Activated naive CD4-positive, alpha-beta T cell treated with anti-CD3 and anti-CD28 coated beads for 36 hours (primary cell): ENCODE measurements around the gene HSPG2. TPM values are rescaled to one million over a fixed set of nuclear protein-coding genes. Genes with fewer than 3 reads are reported as not detected.

Experiments used
- CTCF ChIA-PET: fragments of 350-600 bp; sonication (Branson Sonifier 250); formaldehyde crosslinking; loops from one replicate; lab custom pipeline; 2021; ENCODE audit warnings: antibody characterized with exemption; lab: Charles Lee
- DNase-seq: peaks from one replicate; pipeline ENCODE4 v3.0.0-alpha.2; 2020
- H3K27ac Mint-ChIP-seq: one replicate; pipeline ENCODE4 v1.8.0; 2021; ENCODE audit warnings: mild to moderate bottlenecking, mixed read lengths
- H3K27me3 Mint-ChIP-seq: one replicate; pipeline ENCODE4 v1.8.0; 2021; ENCODE audit warnings: low read depth, mixed read lengths
- H3K36me3 Mint-ChIP-seq: one replicate; pipeline ENCODE4 v1.8.0; 2021; ENCODE audit warnings: low read depth, mixed read lengths
- H3K4me1 Mint-ChIP-seq: one replicate; pipeline ENCODE4 v1.8.0; 2021; ENCODE audit warnings: low read depth, mixed read lengths
- H3K4me3 Mint-ChIP-seq: one replicate; pipeline ENCODE4 v1.8.0; 2021; ENCODE audit warnings: mild to moderate bottlenecking, moderate library complexity, mixed read lengths
- H3K9me3 Mint-ChIP-seq: one replicate; pipeline ENCODE4 v1.8.0; 2021; ENCODE audit warnings: mixed read lengths
- intact Hi-C: fragments of 100-400 bp; cut with micrococcal nuclease; formaldehyde crosslinking; loops from one replicate; pipeline ENCODE4 v1.15.1; 2023
- total RNA-seq, 2 experiments: library from RNA; stranded (reverse); gene quantifications; one replicate each; pipeline ENCODE4 v1.2.3, GENCODE V29; 2021

Gene HSPG2
- total RNA-seq, 2 experiments from 2014 or later, result 4.5 to 4.9 TPM

DNA sequence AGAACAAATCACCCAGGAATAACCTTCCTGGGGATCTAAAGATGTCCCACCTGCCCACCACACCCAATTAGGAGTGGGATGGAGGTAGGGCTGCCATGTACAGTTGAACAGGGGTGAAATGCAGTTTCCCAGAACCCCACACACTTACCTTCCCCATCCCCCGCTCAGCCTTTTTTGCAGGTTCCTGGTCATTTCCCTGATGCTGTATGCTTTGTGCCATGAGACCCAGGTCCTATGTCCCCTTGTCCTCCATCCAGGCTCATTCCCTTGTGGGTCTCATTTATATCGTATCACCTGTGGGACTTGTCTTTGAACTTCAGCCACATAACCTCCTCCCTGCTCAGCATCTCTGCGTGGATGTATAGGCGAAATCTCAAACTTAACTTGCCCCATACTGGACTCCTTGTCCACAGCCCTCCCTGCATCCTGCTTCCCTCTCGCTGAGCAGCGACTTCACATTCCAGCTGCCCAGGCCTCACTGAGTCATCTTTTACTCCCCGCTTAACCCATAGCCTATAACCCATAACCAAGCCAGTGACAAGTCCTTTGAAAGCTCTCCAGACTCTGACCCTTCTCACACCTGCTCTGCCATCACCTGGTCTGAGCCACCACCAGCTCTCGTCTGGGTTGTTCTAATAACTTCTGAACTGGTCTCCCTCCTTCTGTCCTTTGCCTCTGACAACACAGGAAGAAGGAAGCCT lies 120.4 kb downstream of the HSPG2 start:
- DNase-seq, result no peak
- Mint-ChIP-seq H3K36me3 (no peaks in the 10 kb centered on the region), H3K4me1 (peaks cover 7% of the 10 kb centered on the region), H3K9me3 (no peaks in the 10 kb centered on the region), H3K27me3 (peaks cover 10% of the 10 kb centered on the region), H3K27ac (no peak overlapping the region), H3K4me3 (no peak overlapping the region)
- CTCF ChIA-PET, result no interaction called here
- intact Hi-C loops, result no loop called here

DNA sequence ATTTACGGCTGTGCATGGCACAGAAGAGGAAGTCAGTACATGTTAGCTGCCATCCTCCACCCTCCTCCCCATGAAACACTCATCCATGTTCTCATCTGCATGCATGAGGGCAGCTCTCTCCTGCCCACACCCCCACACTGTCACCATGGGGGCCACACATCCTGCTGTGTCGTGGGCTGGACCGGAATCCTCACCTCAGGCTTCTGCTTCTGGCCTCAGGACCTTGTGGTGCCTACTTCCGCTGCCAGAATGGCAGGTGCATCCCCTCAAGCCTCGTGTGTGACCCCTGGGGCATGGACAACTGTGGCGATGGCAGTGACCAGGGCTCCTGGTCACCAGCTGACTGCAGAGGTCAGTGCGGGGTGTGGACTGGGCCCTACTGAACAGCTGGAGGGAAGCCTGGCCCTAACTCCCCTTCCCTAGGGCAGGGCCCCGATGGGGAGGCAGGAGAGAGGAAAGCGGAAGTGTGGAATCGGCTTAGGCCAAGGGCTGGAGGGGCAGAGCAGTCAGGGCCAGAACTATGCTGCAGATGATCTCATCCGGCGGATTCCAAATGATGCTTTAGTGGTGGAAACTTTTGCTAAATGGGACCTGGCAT lies 121.3 kb downstream of the HSPG2 start:
- Mint-ChIP-seq H3K4me3 (no peak overlapping the region), H3K27ac (no peak overlapping the region), H3K9me3 (no peaks in the 10 kb centered on the region), H3K27me3 (peaks cover 13% of the 10 kb centered on the region), H3K36me3 (no peaks in the 10 kb centered on the region), H3K4me1 (peaks cover 7% of the 10 kb centered on the region)
- no peak for DNase-seq
- CTCF ChIA-PET, result no interaction called here
- intact Hi-C loops, result no loop called here

DNA sequence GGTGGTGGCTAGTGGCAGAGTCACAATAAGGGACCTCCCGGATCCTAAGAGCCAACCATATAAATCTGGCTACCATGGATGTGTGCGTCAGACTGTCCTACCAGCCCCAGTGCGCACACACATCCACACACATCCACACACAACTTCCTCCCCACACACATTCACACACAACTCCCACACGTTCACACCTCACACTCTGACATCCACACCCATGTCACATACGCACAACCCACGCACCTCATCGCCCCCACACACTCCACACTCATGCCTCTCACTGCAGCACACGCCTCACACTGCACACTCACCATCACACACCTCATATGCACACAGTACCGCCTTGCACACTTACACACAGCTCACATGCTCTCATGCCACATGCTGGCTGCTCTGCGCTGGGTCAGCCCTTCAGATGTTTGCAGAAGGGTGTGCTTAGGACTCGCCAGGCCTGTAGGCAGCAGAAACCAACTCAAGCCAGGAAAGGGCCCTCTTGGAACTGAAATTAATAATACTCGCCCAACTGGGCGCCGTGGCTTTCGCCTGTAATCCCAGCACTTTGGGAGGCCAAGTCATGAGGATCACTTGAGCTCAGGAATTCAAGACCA lies 122.0 kb downstream of the HSPG2 start:
- peaks cover 7% of the 10 kb centered on the region for H3K4me1 Mint-ChIP-seq
- H3K4me3 Mint-ChIP-seq, result peak overlapping the region; percentile 28
- intact Hi-C loops, result no loop called here
- CTCF ChIA-PET, result no interaction called here
- peaks cover 13% of the 10 kb centered on the region for H3K27me3 Mint-ChIP-seq
- H3K36me3 Mint-ChIP-seq, result no peaks in the 10 kb centered on the region
- no peak for DNase-seq
- H3K9me3 Mint-ChIP-seq, result no peaks in the 10 kb centered on the region
- H3K27ac Mint-ChIP-seq, result no peak overlapping the region

DNA sequence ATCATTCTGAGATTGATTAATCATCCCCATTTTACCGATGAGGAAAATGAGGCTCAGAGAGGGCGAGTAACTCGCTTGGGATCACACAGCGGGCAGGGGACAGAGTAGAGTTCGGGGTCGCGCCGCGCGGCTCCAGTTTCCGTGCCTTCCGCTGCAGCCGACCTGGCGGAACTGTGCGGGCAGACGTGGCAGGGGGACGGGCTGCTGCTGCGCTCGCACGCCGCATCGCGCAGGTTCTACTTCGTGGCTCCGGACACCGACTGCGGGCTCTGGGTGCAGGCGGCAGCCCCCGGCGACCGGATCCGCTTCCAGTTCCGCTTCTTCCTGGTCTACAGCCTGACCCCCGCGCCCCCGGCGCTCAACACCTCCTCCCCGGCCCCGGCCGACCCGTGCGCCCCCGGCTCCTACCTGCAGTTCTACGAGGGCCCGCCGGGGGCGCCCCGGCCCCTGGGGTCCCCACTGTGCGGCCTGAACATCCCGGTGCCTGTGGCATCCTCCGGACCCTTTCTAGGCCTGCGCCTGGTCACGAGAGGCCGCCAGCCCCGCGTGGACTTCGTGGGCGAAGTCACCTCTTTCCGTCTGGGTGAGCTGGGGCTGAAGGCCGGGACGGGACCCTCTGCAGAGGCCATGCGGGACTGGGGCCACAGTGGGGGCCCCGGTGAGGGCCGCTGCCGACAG lies 122.7 kb downstream of the HSPG2 start:
- Mint-ChIP-seq H3K36me3 (no peaks in the 10 kb centered on the region), H3K27ac (no peak overlapping the region), H3K4me1 (peaks cover 7% of the 10 kb centered on the region), H3K9me3 (no peaks in the 10 kb centered on the region), H3K4me3 (peak overlapping the region; percentile 33), H3K27me3 (peaks cover 13% of the 10 kb centered on the region)
- CTCF ChIA-PET, result no interaction called here
- intact Hi-C loops, result no loop called here
- peak; percentile 16 for DNase-seq

DNA sequence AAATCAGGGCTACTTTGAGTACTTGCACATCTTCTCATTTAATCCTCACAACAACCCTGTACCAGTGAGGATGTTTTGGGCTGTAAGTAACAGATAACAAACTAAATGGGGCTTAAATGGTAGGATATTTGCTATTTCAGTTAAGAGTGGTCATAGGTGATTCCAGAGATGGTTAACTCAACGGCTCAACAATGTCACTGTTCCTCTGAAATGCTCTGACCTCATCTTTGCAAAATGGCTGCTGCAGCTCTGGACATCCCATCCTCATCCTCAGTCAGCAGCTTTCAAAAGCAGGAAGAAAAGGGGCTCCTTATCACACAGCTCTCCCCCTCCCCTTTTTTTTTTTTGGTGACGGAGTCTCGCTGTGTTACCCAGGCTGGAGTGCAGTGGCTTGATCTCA lies 123.6 kb downstream of the HSPG2 start:
- Mint-ChIP-seq H3K36me3 (no peaks in the 10 kb centered on the region), H3K27ac (no peak overlapping the region), H3K27me3 (peaks cover 13% of the 10 kb centered on the region), H3K9me3 (no peaks in the 10 kb centered on the region), H3K4me1 (peaks cover 6% of the 10 kb centered on the region), H3K4me3 (no peak overlapping the region)
- CTCF ChIA-PET, result no interaction called here
- no peak for DNase-seq
- intact Hi-C loops, result no loop called here

DNA sequence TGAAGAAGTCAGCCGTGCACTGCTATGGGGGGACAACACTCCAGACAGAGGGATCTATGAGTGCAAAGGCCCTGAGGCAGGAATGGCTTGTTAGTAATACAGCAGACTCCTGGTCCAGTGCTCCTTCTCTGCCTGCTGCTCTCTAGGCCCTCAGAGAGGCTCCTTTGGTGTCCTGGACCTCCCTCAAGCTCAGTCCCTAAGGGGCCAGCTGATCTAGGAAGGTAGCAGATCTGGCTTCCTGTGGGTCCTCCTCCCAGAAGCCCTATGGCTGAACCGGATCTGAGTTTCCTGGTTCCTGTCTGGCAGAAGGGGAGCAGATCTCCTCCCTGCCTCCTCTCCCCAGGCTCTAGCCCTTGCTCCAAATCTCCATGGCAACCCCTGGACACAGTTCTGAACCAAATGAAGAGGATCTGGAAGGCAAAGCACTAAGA lies 125.2 kb downstream of the HSPG2 start, which contains the start of gene LDLRAD2:
TSS of gene LDLRAD2 (plus strand) at position 391 of the 431 bp plus-strand sequence. CDS start 187 bp downstream, outside the sequence.
- Mint-ChIP-seq H3K4me3 (no peak within 1 kb of the TSS), H3K27ac (no peak within 1 kb of the TSS), H3K27me3 (peaks cover 13% of the 10 kb centered on the region), H3K36me3 (no peaks in the 10 kb centered on the region), H3K4me1 (peaks cover 3% of the 10 kb centered on the region), H3K9me3 (no peaks in the 10 kb centered on the region)
- no peak for DNase-seq
- CTCF ChIA-PET, result no interaction called here
- intact Hi-C loops, result no loop called here

DNA sequence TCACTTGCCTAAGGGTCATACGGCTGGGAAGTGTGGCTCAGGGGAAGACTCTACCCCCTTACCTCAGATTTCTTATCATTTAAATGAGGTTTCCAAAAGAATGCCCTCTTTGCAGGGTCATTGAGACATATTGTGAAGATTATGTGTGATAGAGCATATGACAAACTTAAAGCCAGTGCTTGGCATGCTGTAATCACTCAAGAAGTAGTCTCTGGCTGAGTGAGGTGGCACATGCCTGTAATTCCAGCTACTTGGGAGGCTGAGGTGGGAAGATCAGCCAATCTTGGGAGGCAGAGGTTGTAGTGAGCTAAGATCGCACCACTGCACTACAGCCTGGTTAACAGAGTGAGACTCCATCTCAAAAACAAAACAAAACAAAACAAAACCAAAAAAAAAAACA lies 132.6 kb downstream of the HSPG2 start:
- no peaks in the 10 kb centered on the region for H3K36me3 Mint-ChIP-seq
- H3K27ac Mint-ChIP-seq, result no peak overlapping the region
- intact Hi-C loops, result no loop called here
- H3K4me3 Mint-ChIP-seq, result no peak overlapping the region
- H3K4me1 Mint-ChIP-seq, result no peaks in the 10 kb centered on the region
- H3K27me3 Mint-ChIP-seq, result no peaks in the 10 kb centered on the region
- CTCF ChIA-PET, result no interaction called here
- no peak for DNase-seq
- no peaks in the 10 kb centered on the region for H3K9me3 Mint-ChIP-seq

DNA sequence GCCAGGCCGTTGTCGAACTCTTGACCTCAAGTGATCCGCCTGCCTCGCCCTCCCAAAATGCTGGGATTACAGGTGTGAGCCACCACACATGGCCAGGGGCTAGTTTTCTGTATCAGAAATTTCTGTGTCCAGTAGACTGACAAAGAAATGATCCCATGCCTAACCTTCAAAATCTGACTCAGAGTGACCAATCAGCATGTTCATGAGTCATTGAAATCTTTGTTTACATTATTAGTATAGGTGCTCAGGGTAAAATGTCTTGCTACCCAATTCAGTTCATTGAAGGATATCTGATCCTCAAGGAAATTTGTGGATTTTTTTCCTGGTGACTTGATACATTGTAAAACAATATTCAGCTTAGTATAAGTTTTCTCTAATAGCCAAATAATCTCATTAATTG lies 136.0 kb downstream of the HSPG2 start:
- Mint-ChIP-seq H3K27ac (no peak overlapping the region), H3K9me3 (no peaks in the 10 kb centered on the region), H3K4me3 (no peak overlapping the region), H3K36me3 (no peaks in the 10 kb centered on the region), H3K4me1 (no peaks in the 10 kb centered on the region), H3K27me3 (no peaks in the 10 kb centered on the region)
- intact Hi-C loops, result no loop called here
- DNase-seq, result no peak
- CTCF ChIA-PET, result no interaction called here

DNA sequence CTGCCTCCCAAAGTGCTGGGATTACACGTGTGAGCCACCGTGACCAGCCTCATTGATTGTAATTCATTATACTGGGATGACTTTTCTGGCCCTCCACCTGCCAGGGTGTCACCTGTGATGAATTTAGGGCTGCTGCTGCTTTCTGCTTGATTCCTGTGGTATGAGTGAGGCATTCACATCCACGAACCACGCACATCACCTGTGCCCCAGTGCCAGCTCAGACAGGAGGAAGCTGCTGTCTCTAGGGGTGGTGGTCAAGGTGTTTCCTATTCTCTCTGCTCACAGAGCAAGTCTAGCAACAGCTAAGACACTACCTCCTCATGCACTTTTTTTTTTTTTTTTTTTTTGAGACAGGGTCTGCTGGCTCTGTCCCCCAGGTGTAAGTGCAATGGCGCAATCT lies 137.4 kb downstream of the HSPG2 start:
- H3K36me3 Mint-ChIP-seq, result no peaks in the 10 kb centered on the region
- no peak overlapping the region for H3K27ac Mint-ChIP-seq
- CTCF ChIA-PET, result no interaction called here
- no peaks in the 10 kb centered on the region for H3K27me3 Mint-ChIP-seq
- intact Hi-C loops, result no loop called here
- no peaks in the 10 kb centered on the region for H3K4me1 Mint-ChIP-seq
- no peak overlapping the region for H3K4me3 Mint-ChIP-seq
- DNase-seq, result no peak
- peaks cover 8% of the 10 kb centered on the region for H3K9me3 Mint-ChIP-seq

DNA sequence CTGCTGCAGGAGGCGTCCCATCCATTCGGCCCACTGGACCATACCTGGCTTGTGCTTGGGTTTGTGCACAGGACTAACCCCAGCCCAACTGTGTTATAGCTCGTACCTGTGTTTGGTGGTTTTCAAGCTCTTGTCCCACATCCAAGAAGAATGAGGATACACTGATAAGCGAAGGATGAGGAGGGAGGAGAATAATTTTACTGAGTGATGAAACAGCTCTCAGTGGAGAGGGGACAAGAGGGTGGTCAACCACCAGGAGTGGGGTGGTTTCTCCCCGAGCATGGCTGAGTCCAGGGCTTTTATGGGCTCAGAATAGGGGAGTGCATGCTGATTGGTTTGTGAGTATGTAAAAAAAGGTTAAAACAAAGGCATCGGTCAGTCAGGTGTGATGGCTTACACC lies 142.0 kb downstream of the HSPG2 start:
- no peak overlapping the region for H3K27ac Mint-ChIP-seq
- CTCF ChIA-PET, result no interaction called here

DNA sequence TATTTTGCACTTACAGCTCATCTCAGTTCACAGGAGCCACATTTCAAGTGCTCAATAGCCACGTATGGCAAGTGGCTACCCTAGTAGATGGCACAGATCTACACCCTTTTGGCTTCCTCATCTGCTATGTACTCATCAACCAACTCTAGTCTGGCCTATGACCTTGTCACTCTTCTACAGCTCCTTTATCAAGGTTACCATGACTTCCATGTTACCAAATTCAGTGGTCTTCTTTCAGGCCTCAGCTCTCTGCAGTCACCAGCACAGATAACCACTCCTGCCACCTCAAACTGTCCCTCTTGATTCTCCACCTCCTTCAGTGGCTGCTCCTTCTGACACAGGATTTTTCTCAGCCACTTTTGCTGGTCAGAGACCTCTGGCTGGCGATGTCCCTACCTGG lies 142.5 kb downstream of the HSPG2 start:
- intact Hi-C loops, result no loop called here
- H3K27me3 Mint-ChIP-seq, result no peaks in the 10 kb centered on the region
- no peak overlapping the region for H3K27ac Mint-ChIP-seq
- no peaks in the 10 kb centered on the region for H3K36me3 Mint-ChIP-seq
- DNase-seq, result no peak
- no peak overlapping the region for H3K4me3 Mint-ChIP-seq
- CTCF ChIA-PET, result no interaction called here
- H3K9me3 Mint-ChIP-seq, result peaks cover 9% of the 10 kb centered on the region
- H3K4me1 Mint-ChIP-seq, result peaks cover 2% of the 10 kb centered on the region

More for the DNA sequence above, 142.0 kb downstream of the HSPG2 start:
- H3K4me1 Mint-ChIP-seq, result peaks cover 2% of the 10 kb centered on the region
- H3K36me3 Mint-ChIP-seq, result no peaks in the 10 kb centered on the region
- peaks cover 9% of the 10 kb centered on the region for H3K9me3 Mint-ChIP-seq
- no peaks in the 10 kb centered on the region for H3K27me3 Mint-ChIP-seq
- intact Hi-C loops, result no loop called here
- no peak overlapping the region for H3K4me3 Mint-ChIP-seq
- DNase-seq, result no peak

DNA sequence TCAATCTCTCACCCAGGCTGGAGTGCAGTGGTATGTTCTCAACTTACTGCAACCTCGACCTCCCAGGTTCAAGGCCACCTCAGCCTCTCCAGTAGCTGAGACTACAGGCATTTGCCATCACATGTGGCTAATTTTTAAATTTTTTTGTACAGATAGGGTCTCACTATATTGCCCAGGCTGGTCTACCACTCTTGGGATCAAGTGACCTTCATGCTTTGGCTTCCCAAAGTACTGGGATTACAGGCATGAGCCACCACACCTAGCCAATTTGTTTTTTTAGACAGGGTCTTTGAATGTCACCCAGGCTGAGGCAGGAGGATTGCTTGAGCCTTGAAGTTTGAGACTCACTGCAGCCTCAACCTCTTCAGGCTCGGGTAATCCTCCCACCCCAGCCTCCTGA lies 144.0 kb downstream of the HSPG2 start:
- CTCF ChIA-PET, result no interaction called here
- Mint-ChIP-seq H3K4me1 (peaks cover 2% of the 10 kb centered on the region), H3K9me3 (peaks cover 9% of the 10 kb centered on the region), H3K27ac (no peak overlapping the region), H3K4me3 (no peak overlapping the region), H3K27me3 (no peaks in the 10 kb centered on the region), H3K36me3 (no peaks in the 10 kb centered on the region)
- intact Hi-C loops, result no loop called here
- no peak for DNase-seq
